B cell (primary cell): ENCODE results near the gene FMNL2. TPM values are rescaled to one million over a fixed set of nuclear protein-coding genes. Genes with fewer than 3 reads are reported as not detected.

ENCODE experiments used
- ATAC-seq: fragments of 200-7000 bp; cut with Tn5 transposase; one replicate; pipeline ENCODE4 v1.10.0; 2021; ENCODE audit warnings: low read depth, mild to moderate bottlenecking, moderate number of reproducible peaks, moderate library complexity
- CTCF ChIA-PET: fragments of 350-600 bp; sonication (Branson Sonifier 250); formaldehyde crosslinking; loops from one replicate; lab custom pipeline; 2021; ENCODE audit warnings: antibody characterized with exemption, inconsistent platforms; lab: Charles Lee
- POLR2A ChIA-PET: fragments of 350-600 bp; sonication (Branson Sonifier 250); formaldehyde crosslinking; loops from one replicate; lab custom pipeline; 2021; ENCODE audit warnings: antibody characterized with exemption; lab: Charles Lee
- DNase-seq: peaks from one replicate; pipeline ENCODE4 v3.0.0; 2013
- H2AFZ ChIP-seq: 2 replicates; pipeline ENCODE4 v1.6.1; 2012; ENCODE audit warnings: mild to moderate bottlenecking, low read depth, low read length; ENCODE audit not compliant: insufficient read depth, poor library complexity, severe bottlenecking
- H3K27ac ChIP-seq, 2 donors: 1 replicate in 1 of 2; 2 replicates in 1 of 2; pipeline ENCODE4 v1.5.1; 2012 to 2013; ENCODE audit warnings: low read length in 2 of 2, mild to moderate bottlenecking in 2 of 2, moderate library complexity in 1 of 2
- H3K27me3 ChIP-seq, 4 experiments: fragments of 200-600 bp in 1 of 4; sonication (generic) in 1 of 4; replicated peaks in 1 of 4; 1 replicate in 2 of 4; 2 replicates in 2 of 4; pipeline versions ENCODE4 v1.6.1 to v1.7.0; 2013 to 2016; ENCODE audit warnings: low read length in 3 of 4, mild to moderate bottlenecking in 2 of 4, mixed read lengths in 1 of 4, moderate library complexity in 1 of 4; ENCODE audit not compliant: insufficient read depth in 4 of 4, control insufficient read depth in 3 of 4; ENCODE audit errors: control extremely low read depth in 1 of 4
- H3K36me3 ChIP-seq, 2 experiments: replicated peaks in 1 of 2; 1 replicate in 1 of 2; 2 replicates in 1 of 2; pipeline versions ENCODE4 v1.6.1 to v1.7.1; 2013; ENCODE audit warnings: low read length in 1 of 2; ENCODE audit not compliant: insufficient read depth in 2 of 2, control insufficient read depth in 1 of 2; ENCODE audit errors: control extremely low read depth in 1 of 2, extremely low read depth in 1 of 2
- H3K4me1 ChIP-seq, 2 donors: fragments of 200-600 bp in 1 of 2; sonication (generic) in 1 of 2; 1 replicate in 1 of 2; 2 replicates in 1 of 2; pipeline versions ENCODE4 v1.5.1 to v1.6.1; 2013 to 2017; ENCODE audit warnings: low read length in 2 of 2; ENCODE audit not compliant: control insufficient read depth in 2 of 2, insufficient read depth in 2 of 2
- H3K4me2 ChIP-seq: replicated peaks from 2 replicates; pipeline ENCODE3; 2012; ENCODE audit warnings: mild to moderate bottlenecking, low read depth, low read length; ENCODE audit not compliant: poor library complexity, severe bottlenecking
- H3K4me3 ChIP-seq, 5 experiments: fragments of 200-600 bp in 1 of 5; sonication (generic) in 1 of 5; 1 replicate in 3 of 5; 2 replicates in 2 of 5; pipeline versions ENCODE4 v1.5.1 to v1.7.0; 2011 to 2016; ENCODE audit warnings: low read length in 4 of 5, mild to moderate bottlenecking in 4 of 5, low read depth in 2 of 5, control low read depth in 1 of 5, moderate library complexity in 1 of 5; ENCODE audit not compliant: insufficient read depth in 1 of 5; ENCODE audit errors: control extremely low read depth in 1 of 5, extremely low read depth in 1 of 5
- H3K79me2 ChIP-seq: fragments of 200-600 bp; sonication (generic); one replicate; pipeline ENCODE4 v1.6.0; 2016; ENCODE audit warnings: low read length; ENCODE audit not compliant: control insufficient read depth, insufficient read depth
- H3K9ac ChIP-seq: fragments of 200-600 bp; sonication (generic); 2 replicates; pipeline ENCODE4 v1.6.1; 2017; ENCODE audit warnings: mild to moderate bottlenecking, low read length, moderate library complexity
- H3K9me3 ChIP-seq, 3 donors: one replicate each; pipeline versions ENCODE4 v1.6.1 to v1.7.1; 2013; ENCODE audit warnings: low read length in 2 of 3; ENCODE audit not compliant: control insufficient read depth in 2 of 3, insufficient read depth in 1 of 3; ENCODE audit errors: control extremely low read depth in 1 of 3
- H4K20me1 ChIP-seq: 2 replicates; pipeline ENCODE4 v1.6.0; 2012; ENCODE audit warnings: mild to moderate bottlenecking, low read length; ENCODE audit not compliant: insufficient read depth, control insufficient read depth, poor library complexity, severe bottlenecking
- H3K27ac Mint-ChIP-seq: one replicate; pipeline ENCODE4 v1.8.0; 2021; ENCODE audit warnings: mixed read lengths
- H3K27me3 Mint-ChIP-seq: one replicate; pipeline ENCODE4 v1.8.0; 2021; ENCODE audit warnings: mixed read lengths
- H3K4me1 Mint-ChIP-seq: one replicate; pipeline ENCODE4 v1.8.0; 2021; ENCODE audit warnings: mixed read lengths
- H3K4me3 Mint-ChIP-seq: one replicate; pipeline ENCODE4 v1.8.0; 2021; ENCODE audit warnings: mixed read lengths
- H3K9me3 Mint-ChIP-seq: one replicate; pipeline ENCODE4 v1.8.0; 2022; ENCODE audit warnings: mixed read lengths; ENCODE audit not compliant: insufficient read depth
- EZH2 ChIP-seq: IDR thresholded peaks from 2 replicates; pipeline ENCODE4 v1.6.1; 2012; ENCODE audit warnings: borderline replicate concordance, low read depth, mild to moderate bottlenecking, moderate library complexity, low read length; ENCODE audit not compliant: insufficient read depth, poor library complexity, severe bottlenecking
- WGBS: methylation state at CpG from one replicate; pipeline ENCODE4 v1.1.5; 2013; ENCODE audit warnings: missing lambda C conversion rate; ENCODE audit not compliant: insufficient coverage; 5-methylcytosine and 5-hydroxymethylcytosine counted together
- intact Hi-C: fragments of 100-400 bp; cut with micrococcal nuclease; formaldehyde crosslinking; loops from one replicate; pipeline ENCODE4 v1.10.0; 2022
- polyA plus RNA-seq: library from polyadenylated mRNA; depleted of rRNA; stranded (reverse); fragments of >200 nt; gene quantifications from 2 replicates; pipeline ENCODE4 v1.2.3, GENCODE V29; 2012
- total RNA-seq, 2 donors: library from RNA; stranded (reverse); fragments of 120-200 nt in 1 of 2; gene quantifications; 1 replicate in 1 of 2; 2 replicates in 1 of 2; pipeline versions ENCODE4 v1.2.3 to v1.2.4, GENCODE V29; 2013 to 2022
- TF ChIP-seq, protein P1 (sequence below): fragments of 200-600 bp; IDR thresholded peaks from one replicate; pipeline ENCODE4 v1.8.0; 2022; ENCODE audit warnings: antibody characterized with exemption, mild to moderate bottlenecking

Gene FMNL2
- total and polyA plus RNA-seq, 2 donors (not counting 1 experiment from before 2014, with no cell fraction given): 0.73 to 8.8 TPM

DNA sequence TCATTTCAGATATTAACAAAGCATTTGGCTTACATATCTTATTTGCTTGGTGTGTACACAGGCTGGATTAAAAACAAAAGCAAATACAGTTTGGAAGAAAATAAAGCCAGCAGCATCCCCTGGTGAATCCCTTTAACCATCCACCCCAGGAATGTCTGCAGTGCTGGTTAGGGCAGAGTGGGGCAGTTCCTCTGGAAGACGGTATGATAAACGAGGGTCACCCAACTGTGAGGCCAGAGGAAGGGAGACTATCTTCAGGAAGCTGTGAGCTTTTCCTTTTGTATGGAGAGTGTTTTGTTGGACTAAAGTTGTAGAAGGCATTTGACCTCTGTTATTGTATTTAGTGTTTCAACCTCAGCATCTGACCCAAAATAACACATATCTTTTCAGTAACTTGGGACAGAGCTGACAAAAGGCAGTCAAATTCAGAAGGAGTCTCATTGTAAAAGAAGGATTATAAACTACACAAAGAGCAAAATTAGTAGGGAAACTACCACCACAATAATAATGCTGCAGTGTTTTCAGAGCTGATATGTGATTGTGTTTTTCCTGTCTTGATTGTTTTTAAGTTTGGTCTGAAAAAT lies 159.1 kb downstream of the FMNL2 start:
- Histone ChIP-seq H3K27ac (no peak overlapping the region), H3K9me3 (peaks cover 0 to 3% (median 0%) of the 10 kb centered on the region in 3 donors), H3K9ac (no peak overlapping the region), H3K27me3 (no peaks in the 10 kb centered on the region), H4K20me1 (no peaks in the 10 kb centered on the region), H2AFZ (no peak overlapping the region), H3K4me3 (no peak overlapping the region), H3K79me2 (no peaks in the 10 kb centered on the region), H3K36me3 (no peaks in the 10 kb centered on the region), H3K4me2 (no peak overlapping the region), H3K4me1 (peaks cover 4% of the 10 kb centered on the region in 2 donors)
- POLR2A ChIA-PET: no interaction called here
- ATAC-seq (no peak), DNase-seq (no peak)
- WGBS: 94% methylated on average over 2 of the region's 2 CpGs
- no peak overlapping the region for H3K27ac Mint-ChIP-seq
- CTCF ChIA-PET: no interaction called here
- H3K4me1 Mint-ChIP-seq: peaks cover 57% of the 10 kb centered on the region
- intact Hi-C loops: no loop called here
- no peaks in the 10 kb centered on the region for H3K9me3 Mint-ChIP-seq
- H3K27me3 Mint-ChIP-seq: no peaks in the 10 kb centered on the region
- H3K4me3 Mint-ChIP-seq: no peak overlapping the region
- TF ChIP-seq EZH2: no peak
- TF ChIP-seq, protein P1, sequence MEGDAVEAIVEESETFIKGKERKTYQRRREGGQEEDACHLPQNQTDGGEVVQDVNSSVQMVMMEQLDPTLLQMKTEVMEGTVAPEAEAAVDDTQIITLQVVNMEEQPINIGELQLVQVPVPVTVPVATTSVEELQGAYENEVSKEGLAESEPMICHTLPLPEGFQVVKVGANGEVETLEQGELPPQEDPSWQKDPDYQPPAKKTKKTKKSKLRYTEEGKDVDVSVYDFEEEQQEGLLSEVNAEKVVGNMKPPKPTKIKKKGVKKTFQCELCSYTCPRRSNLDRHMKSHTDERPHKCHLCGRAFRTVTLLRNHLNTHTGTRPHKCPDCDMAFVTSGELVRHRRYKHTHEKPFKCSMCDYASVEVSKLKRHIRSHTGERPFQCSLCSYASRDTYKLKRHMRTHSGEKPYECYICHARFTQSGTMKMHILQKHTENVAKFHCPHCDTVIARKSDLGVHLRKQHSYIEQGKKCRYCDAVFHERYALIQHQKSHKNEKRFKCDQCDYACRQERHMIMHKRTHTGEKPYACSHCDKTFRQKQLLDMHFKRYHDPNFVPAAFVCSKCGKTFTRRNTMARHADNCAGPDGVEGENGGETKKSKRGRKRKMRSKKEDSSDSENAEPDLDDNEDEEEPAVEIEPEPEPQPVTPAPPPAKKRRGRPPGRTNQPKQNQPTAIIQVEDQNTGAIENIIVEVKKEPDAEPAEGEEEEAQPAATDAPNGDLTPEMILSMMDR: no peak

GRCh38 chr2:152496371-152496770 lies 161.4 kb downstream of the FMNL2 start:
- WGBS: no CpG with 5 or more reads among the region's 3 CpGs
- Histone ChIP-seq H3K4me3 (no peak overlapping the region), H3K27me3 (no peaks in the 10 kb centered on the region)

More at GRCh38 chr2:152496371-152496770, 161.4 kb downstream of the FMNL2 start:
- no peak overlapping the region for H3K9ac ChIP-seq
- TF ChIP-seq, protein P1: no peak
- no peak for TF ChIP-seq EZH2
- no peaks in the 10 kb centered on the region for H4K20me1 ChIP-seq
- no peak overlapping the region for H3K27ac ChIP-seq
- Mint-ChIP-seq H3K27ac (no peak overlapping the region), H3K27me3 (no peaks in the 10 kb centered on the region), H3K9me3 (no peaks in the 10 kb centered on the region), H3K4me1 (peaks cover 51% of the 10 kb centered on the region), H3K4me3 (no peak overlapping the region)
- intact Hi-C loops: no loop called here
- no peak overlapping the region for H3K4me2 ChIP-seq
- no peaks in the 10 kb centered on the region for H3K79me2 ChIP-seq
- CTCF ChIA-PET: no interaction called here
- no peaks in the 10 kb centered on the region for H3K36me3 ChIP-seq
- DNase-seq: no peak
- no peak for ATAC-seq
- no peak overlapping the region for H2AFZ ChIP-seq
- H3K9me3 ChIP-seq: peaks cover 0 to 3% (median 0%) of the 10 kb centered on the region in 3 donors
- POLR2A ChIA-PET: no interaction called here
- peaks cover 4 to 10% of the 10 kb centered on the region in 2 donors for H3K4me1 ChIP-seq
